Measurements from ENCODE around the gene USP49. TPM values are rescaled to one million over a fixed set of nuclear protein-coding genes. Genes with fewer than 3 reads are reported as not detected.

Gene USP49
- polyA plus RNA-seq, 1 of the 3 experiments (the other 2 are of a cell fraction), result 2.4 TPM

GRCh38 chr6:41798901-41799558 is 96.1 kb downstream of the USP49 start:
- Histone ChIP-seq H3K9ac (no peak overlapping the region), H3K4me2 (no peak overlapping the region), H2AFZ (ENCODE audit: low read depth) (no peak overlapping the region), H3K27ac (ENCODE audit: low read depth in 2 of 2, low read length in 1 of 2) (no peak overlapping the region), H3K9me2 (no peaks in the 10 kb centered on the region), H3K27me3 (ENCODE audit: insufficient read depth) (no peaks in the 10 kb centered on the region), H3K4me1 (ENCODE audit: control insufficient read depth in 1 of 2, insufficient read depth in 2 of 2, low read depth in 1 of 2, low read length in 1 of 2) (no peaks in the 10 kb centered on the region), H3F3A (replicated peaks; ENCODE audit: insufficient read depth) (peaks cover 19% of the 10 kb centered on the region), H3K4me3 (ENCODE audit: low read depth in 2 of 2, low read length in 1 of 2) (no peak overlapping the region), H3K36me3 (replicated peaks in 1 of 2; ENCODE audit: control insufficient read depth in 1 of 2, insufficient read depth in 2 of 2, low read length in 1 of 2) (peaks cover 0 to 33% of the 10 kb centered on the region in 2 experiments), H3K79me2 (ENCODE audit: insufficient read depth) (no peaks in the 10 kb centered on the region), H4K20me1 (ENCODE audit: insufficient read depth) (no peaks in the 10 kb centered on the region), H3K9me3 (no peaks in the 10 kb centered on the region)
- no peak for DNase-seq
- POLR2A ChIA-PET, result no interaction called here
- CTCF ChIA-PET, result interaction anchor here (3.6 to 5.8 kb wide), 2 partner anchors 11 to 244 kb away, joined by 41 to 49 read pairs; partner anchors contain the start of gene TOMM6
- TF ChIP-seq EZH2phosphoT487 (IDR thresholded peaks at IDR 0.05; ENCODE audit: borderline replicate concordance, low read depth) (no peak), MAX (IDR thresholded peaks at IDR 0.05; ENCODE audit: low read depth) (no peak), RCOR1 (IDR thresholded peaks at IDR 0.05; ENCODE audit: low read length) (no peak), YY1 (IDR thresholded peaks at IDR 0.05; ENCODE audit: low read depth) (no peak), MEF2A (IDR thresholded peaks at IDR 0.05; ENCODE audit: borderline replicate concordance, low read depth) (no peak), POLR2AphosphoS5 (IDR thresholded peaks at IDR 0.05; ENCODE audit: low read depth, low read length) (no peak), FOXJ3 (CRISPR knock-in tag; IDR thresholded peaks at IDR 0.05) (no peak), ELF1 (IDR thresholded peaks at IDR 0.05) (no peak), MXI1 (IDR thresholded peaks at IDR 0.05; ENCODE audit: low read depth, low read length) (no peak)
- WGBS (ENCODE audit: low lambda C conversion rate), result 92% methylated on average over 7 of the region's 7 CpGs

- H3K4me2 ChIP-seq, result no peak overlapping the region
- no peaks in the 10 kb centered on the region for H3K9me3 ChIP-seq
- no peak overlapping the region for H3K27ac ChIP-seq (ENCODE audit: low read depth in 2 of 2, low read length in 1 of 2)
- H3K79me2 ChIP-seq (ENCODE audit: insufficient read depth), result no peaks in the 10 kb centered on the region
- no peak overlapping the region for H2AFZ ChIP-seq (ENCODE audit: low read depth)
- peaks cover 5 to 47% of the 10 kb centered on the region in 2 experiments for H3K36me3 ChIP-seq (replicated peaks in 1 of 2; ENCODE audit: control insufficient read depth in 1 of 2, insufficient read depth in 2 of 2, low read length in 1 of 2)
- 79% methylated on average over 2 of the region's 2 CpGs for WGBS (ENCODE audit: low lambda C conversion rate)
- H3F3A ChIP-seq (replicated peaks; ENCODE audit: insufficient read depth), result peaks cover 21% of the 10 kb centered on the region
- no peaks in the 10 kb centered on the region for H3K4me1 ChIP-seq (ENCODE audit: control insufficient read depth in 1 of 2, insufficient read depth in 2 of 2, low read depth in 1 of 2, low read length in 1 of 2)
- ChIA-PET CTCF (interaction anchor here (1.0 to 2.2 kb wide), 4 partner anchors 9 to 429 kb away, joined by 3 to 12 read pairs (median 4); partner anchors contain the start of gene TOMM6), POLR2A (no interaction called here)
- H3K27me3 ChIP-seq (ENCODE audit: insufficient read depth), result no peaks in the 10 kb centered on the region
- DNase-seq, result no peak
- no peaks in the 10 kb centered on the region for H3K9me2 ChIP-seq
- H3K4me3 ChIP-seq (ENCODE audit: low read depth in 2 of 2, low read length in 1 of 2), result no peak overlapping the region
- H4K20me1 ChIP-seq (ENCODE audit: insufficient read depth), result no peaks in the 10 kb centered on the region
- H3K9ac ChIP-seq, result no peak overlapping the region
- TF ChIP-seq ELF1 (IDR thresholded peaks at IDR 0.05) (no peak), MXI1 (IDR thresholded peaks at IDR 0.05; ENCODE audit: low read depth, low read length) (no peak), CTCF (IDR thresholded peaks at IDR 0.05) (no peak), EP300 (IDR thresholded peaks at IDR 0.05; ENCODE audit: borderline replicate concordance in 1 of 2, low read depth in 1 of 2, low read length in 1 of 2) (no peak), SIN3A (IDR thresholded peaks at IDR 0.05; ENCODE audit: borderline replicate concordance, low read depth, low read length) (no peak), USF2 (IDR thresholded peaks at IDR 0.05; ENCODE audit: borderline replicate concordance, low read depth, low read length) (no peak), TAF1 (IDR thresholded peaks at IDR 0.05; ENCODE audit: borderline replicate concordance, low read depth, low read length) (no peak), EZH2phosphoT487 (IDR thresholded peaks at IDR 0.05; ENCODE audit: borderline replicate concordance, low read depth) (no peak), FOSL2 (IDR thresholded peaks at IDR 0.05; ENCODE audit: borderline replicate concordance, low read depth) (no peak), REST (IDR thresholded peaks at IDR 0.05; ENCODE audit: low read depth, low read length) (no peak), IRF3 (IDR thresholded peaks at IDR 0.05; ENCODE audit: low read depth, low read length) (no peak), TEAD4 (IDR thresholded peaks at IDR 0.05; ENCODE audit: borderline replicate concordance, insufficient read depth) (no peak), RXRA (IDR thresholded peaks at IDR 0.05; ENCODE audit: borderline replicate concordance, low read depth) (no peak)
Observed at GRCh38 chr6:41796474-41796873, 98.7 kb downstream of the USP49 start.
